ENCODE data around the gene PCDHB4. TPM values are rescaled to one million over a fixed set of nuclear protein-coding genes. Genes with fewer than 3 reads are reported as not detected.
A peak's percentile ranks its signal among the peaks of the same experiment; 100 is the strongest.

PCDHB4 gene
- 1 to 10 TPM; 1.3 to 3.3 (median 2.3) TPM for total RNA-seq
- under 1 TPM; 0.51 to 0.78 TPM for polyA plus RNA-seq
- long read RNA-seq, donor 1, partial matches to known transcripts: 0 of 2 reads
- long read RNA-seq, donor 1, other reads (novel, unspliced or antisense): 0 of 2 reads
- long read RNA-seq, donor 2: 0 reads
- long read RNA-seq, donor 3: 0 reads

GRCh38 chr5:141121563-141121962 lies at the start of gene PCDHB4:
Gene PCDHB4, plus strand, starts transcription at chr5:141121818. Its CDS starts 181 bp downstream, at chr5:141121999.
- intact Hi-C loops (cut with DNase I): loop anchor here in 1 of 10 donors (10.0 kb wide), 1 partner anchor 443 kb away; no protein-coding TSS in a partner anchor
- DNase-seq: peak in 1 of 2 donors; percentile 45
- no peaks in the 10 kb centered on the region for H3K36me3 ChIP-seq
- peak within 1 kb of the TSS; percentile 4 to 59 (median 35) for H3K4me3 ChIP-seq
- H3K9me3 ChIP-seq: peaks cover 0 to 74% (median 10%) of the 10 kb centered on the region in 11 donors
- peaks cover 0 to 37% (median 19%) of the 10 kb centered on the region in 7 donors for H3K27me3 ChIP-seq
- WGBS, 2 donors: 14 to 15% methylated on average over 16 of the region's 16 CpGs
- peak in 8 of 9 donors; percentile 20 to 60 (median 43) for TF ChIP-seq CTCF (IDR thresholded peaks at IDR 0.05)
- no peaks in the 10 kb centered on the region for H3K4me1 ChIP-seq
- ATAC-seq: peak in 1 of 8 donors; percentile 51
- peak within 1 kb of the TSS in 3 of 10 donors; percentile 3 to 55 (median 35) for H3K27ac ChIP-seq

GRCh38 chr5:141077826-141078225 lies 43.8 kb upstream of the PCDHB4 start:
- no peak for ATAC-seq

DNA sequence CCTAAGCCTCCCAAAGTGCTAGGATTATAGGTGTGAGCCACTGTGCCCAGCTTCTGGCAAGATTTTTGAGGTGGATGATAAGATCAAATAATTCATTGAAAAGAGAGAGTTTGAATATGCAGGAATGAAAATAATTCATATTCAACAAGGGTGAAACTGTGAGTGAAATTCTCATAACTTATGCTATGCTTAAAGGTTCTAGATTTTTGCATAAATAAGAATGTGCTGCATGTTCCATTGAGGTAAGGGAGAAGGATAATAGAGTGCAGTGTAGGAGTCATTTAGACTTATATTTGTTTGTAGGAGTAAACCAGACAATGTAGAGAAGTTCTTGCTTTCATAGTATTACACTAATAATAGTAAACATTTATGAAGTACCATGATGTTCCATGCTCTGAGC lies 39.4 kb upstream of the PCDHB4 start:
- no peak for DNase-seq
- intact Hi-C loops (cut with DNase I): loop anchor here in 3 of 10 donors (10.0 kb wide), 1 partner anchor 483 kb away; no protein-coding TSS in a partner anchor
- H3K27ac ChIP-seq: no peak overlapping the region
- H3K36me3 ChIP-seq: no peaks in the 10 kb centered on the region
- H3K9me3 ChIP-seq: peaks cover 0 to 34% (median under 1%) of the 10 kb centered on the region in 11 donors
- peaks cover 8 to 58% (median 28%) of the 10 kb centered on the region in 7 donors for H3K27me3 ChIP-seq
- ATAC-seq: no peak
- no peak for TF ChIP-seq CTCF (IDR thresholded peaks at IDR 0.05)
- no peak overlapping the region for H3K4me3 ChIP-seq
- H3K4me1 ChIP-seq: peaks cover 0 to 13% (median 0%) of the 10 kb centered on the region in 9 donors

More at GRCh38 chr5:141077826-141078225, 43.8 kb upstream of the PCDHB4 start:
- WGBS, 2 donors: 41 to 44% methylated on average over 17 of the region's 17 CpGs
- Histone ChIP-seq H3K9me3 (peaks cover 0 to 22% (median 0%) of the 10 kb centered on the region in 11 donors), H3K27ac (no peak overlapping the region), H3K4me1 (no peaks in the 10 kb centered on the region), H3K36me3 (no peaks in the 10 kb centered on the region), H3K27me3 (peaks cover 8 to 74% (median 42%) of the 10 kb centered on the region in 7 donors), H3K4me3 (peak overlapping the region in 7 of 10 donors; percentile 0 to 41 (median 22))
- DNase-seq: no peak
- intact Hi-C loops (cut with DNase I): no loop called here
- no peak for TF ChIP-seq CTCF (IDR thresholded peaks at IDR 0.05)

GRCh38 chr5:141084487-141084989 lies 37.1 kb upstream of the PCDHB4 start:
- peak overlapping the region in 9 of 10 donors; percentile 36 to 62 (median 52) for H3K4me3 ChIP-seq
- H3K4me1 ChIP-seq: peaks cover 0 to 13% (median 0%) of the 10 kb centered on the region in 9 donors
- H3K27me3 ChIP-seq: peaks cover 0 to 37% (median 11%) of the 10 kb centered on the region in 7 donors
- peak overlapping the region in 6 of 10 donors; percentile 13 to 77 (median 62) for H3K27ac ChIP-seq
- peaks cover 0 to 41% (median 5%) of the 10 kb centered on the region in 11 donors for H3K9me3 ChIP-seq
- ATAC-seq: peak; percentile 70 to 94 (median 86)
- no peaks in the 10 kb centered on the region for H3K36me3 ChIP-seq
- 8% methylated on average over 21 of the region's 21 CpGs for WGBS, 2 donors
- peak in 8 of 9 donors; percentile 39 to 80 (median 56) for TF ChIP-seq CTCF (IDR thresholded peaks at IDR 0.05)
- intact Hi-C loops (cut with DNase I): loop anchor here in 3 of 10 donors (10.0 kb wide), 1 partner anchor 480 kb away; no protein-coding TSS in a partner anchor
- DNase-seq: peak in 1 of 2 donors; percentile 50

Data from heart right ventricle (tissue), 16 donors.